Left ventricle myocardium inferior (tissue), 1 donor: Measurements from ENCODE around the gene SIK3. TPM values are rescaled to one million over a fixed set of nuclear protein-coding genes. Genes with fewer than 3 reads are reported as not detected.

Experiments
- DNase-seq: peaks from one replicate; pipeline ENCODE4 v3.0.0-alpha.2; 2020
- H3K27ac ChIP-seq: fragments of 200-600 bp; replicated peaks from 2 replicates; pipeline ENCODE4 v1.8.0; 2021
- H3K27me3 ChIP-seq: fragments of 200-600 bp; 2 replicates; pipeline ENCODE4 v1.8.0; 2021; ENCODE audit warnings: low read depth
- H3K36me3 ChIP-seq: fragments of 200-600 bp; 2 replicates; pipeline ENCODE4 v1.8.0; 2021
- H3K4me1 ChIP-seq: fragments of 200-600 bp; 2 replicates; pipeline ENCODE4 v1.8.0; 2021
- H3K4me3 ChIP-seq: fragments of 200-600 bp; 2 replicates; pipeline ENCODE4 v1.8.0; 2021; ENCODE audit warnings: mild to moderate bottlenecking, moderate library complexity
- H3K9me3 ChIP-seq: fragments of 200-600 bp; replicated peaks from 2 replicates; pipeline ENCODE4 v1.8.0; 2021
- CTCF ChIP-seq: fragments of 200-600 bp; IDR thresholded peaks from 2 replicates; pipeline ENCODE4 v1.8.0; 2021; ENCODE audit warnings: antibody characterized with exemption, mild to moderate bottlenecking, borderline replicate concordance
- intact Hi-C: fragments of 100-400 bp; cut with micrococcal nuclease; formaldehyde crosslinking; loops from one replicate; pipeline ENCODE4 v1.11.0; 2022
- total RNA-seq: library from RNA; stranded (reverse); fragmentation: NEBNext Ultra II Directional; extraction: Animal tissue kit (Norgen Biotek cat#: 25700); gene quantifications from one replicate; pipeline ENCODE4 v1.2.1, GENCODE V29; 2021
- donor health status: DM: no; HTN: yes; CAD: no; lungs with severe emphysema.

Gene SIK3
- total RNA-seq, 1 donor from 2014 or later: 36.3 TPM

- no peaks in the 10 kb centered on the region for H3K27me3 ChIP-seq
- no peaks in the 10 kb centered on the region for H3K4me1 ChIP-seq
- intact Hi-C loops: no loop called here
- DNase-seq: no peak
- H3K9me3 ChIP-seq: no peaks in the 10 kb centered on the region
- no peak overlapping the region for H3K4me3 ChIP-seq
- H3K27ac ChIP-seq: no peak overlapping the region
- peaks cover 13% of the 10 kb centered on the region for H3K36me3 ChIP-seq
- TF ChIP-seq CTCF: no peak
These were observed 158.7 kb downstream of the SIK3 start for GRCh38 chr11:116939499-116939898.

- H3K9me3 ChIP-seq: no peaks in the 10 kb centered on the region
- no peak for TF ChIP-seq CTCF
- peaks cover 13% of the 10 kb centered on the region for H3K36me3 ChIP-seq
- no peak overlapping the region for H3K4me3 ChIP-seq
- no peak overlapping the region for H3K27ac ChIP-seq
- intact Hi-C loops: no loop called here
- no peak for DNase-seq
- H3K27me3 ChIP-seq: no peaks in the 10 kb centered on the region
- no peaks in the 10 kb centered on the region for H3K4me1 ChIP-seq
These were observed 159.7 kb downstream of the SIK3 start for GRCh38 chr11:116938471-116939070.

DNA sequence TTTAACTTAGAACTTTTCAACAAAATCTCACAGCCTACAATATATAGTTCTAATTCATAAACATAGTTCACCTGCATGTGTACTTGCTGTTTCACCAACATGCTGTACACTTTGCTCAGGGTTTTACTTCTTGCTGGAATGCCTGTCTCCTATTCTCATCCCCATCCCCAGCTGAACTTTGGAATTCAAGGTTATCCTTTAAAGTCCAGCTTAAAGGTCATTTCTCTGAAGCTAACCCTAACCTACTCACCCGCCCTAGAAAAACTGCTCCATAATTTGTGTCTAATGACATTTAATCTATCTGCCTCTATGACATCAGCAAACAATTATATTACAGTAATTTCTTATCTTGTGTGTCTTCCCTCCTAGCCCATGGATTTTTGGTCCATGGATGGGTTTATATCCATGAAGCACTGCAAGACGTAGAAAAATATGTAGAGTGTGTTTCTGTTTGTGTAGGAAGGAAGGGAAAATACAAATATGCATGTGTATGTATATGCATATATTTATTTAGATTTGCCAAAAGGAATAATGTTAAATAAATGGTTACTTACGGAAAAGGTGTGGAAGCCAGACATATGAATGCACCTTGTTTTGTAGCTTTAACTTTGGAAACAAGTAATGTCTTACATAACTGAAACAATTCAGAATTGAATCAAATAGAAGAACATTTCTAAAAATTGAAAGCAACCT is 161.3 kb downstream of the SIK3 start:
- H3K4me1 ChIP-seq: peaks cover 12% of the 10 kb centered on the region
- no peak overlapping the region for H3K27ac ChIP-seq
- no peaks in the 10 kb centered on the region for H3K27me3 ChIP-seq
- DNase-seq: no peak
- H3K9me3 ChIP-seq: no peaks in the 10 kb centered on the region
- no peak overlapping the region for H3K4me3 ChIP-seq
- no peak for TF ChIP-seq CTCF
- intact Hi-C loops: no loop called here
- H3K36me3 ChIP-seq: peaks cover 13% of the 10 kb centered on the region

GRCh38 chr11:116935514-116935913 is 162.7 kb downstream of the SIK3 start:
- DNase-seq: no peak
- Histone ChIP-seq H3K36me3 (peaks cover 13% of the 10 kb centered on the region), H3K27ac (no peak overlapping the region), H3K4me1 (peaks cover 26% of the 10 kb centered on the region), H3K9me3 (no peaks in the 10 kb centered on the region), H3K27me3 (no peaks in the 10 kb centered on the region), H3K4me3 (no peak overlapping the region)
- intact Hi-C loops: no loop called here
- no peak for TF ChIP-seq CTCF

DNA sequence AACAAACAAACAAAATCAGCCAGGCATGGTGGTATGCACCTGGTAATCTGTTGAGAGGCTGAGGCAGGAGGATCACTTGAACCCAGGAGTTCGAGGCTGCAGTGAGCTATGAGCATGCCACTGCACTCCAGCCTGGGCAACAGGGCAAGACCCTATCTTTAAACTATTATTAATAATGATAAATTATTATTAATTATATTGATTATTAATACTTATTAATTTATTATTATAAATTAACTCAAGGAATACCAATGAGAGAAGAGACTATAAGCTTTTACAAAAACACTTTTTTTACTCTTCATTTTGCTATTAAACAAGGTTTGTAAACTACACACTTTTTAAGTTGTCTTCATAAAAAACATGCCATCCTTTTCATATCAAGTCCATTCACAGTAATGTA is 163.1 kb downstream of the SIK3 start:
- intact Hi-C loops: no loop called here
- no peak overlapping the region for H3K27ac ChIP-seq
- no peak for TF ChIP-seq CTCF
- DNase-seq: no peak
- no peaks in the 10 kb centered on the region for H3K9me3 ChIP-seq
- no peak overlapping the region for H3K4me3 ChIP-seq
- no peaks in the 10 kb centered on the region for H3K27me3 ChIP-seq
- peaks cover 30% of the 10 kb centered on the region for H3K4me1 ChIP-seq
- peaks cover 13% of the 10 kb centered on the region for H3K36me3 ChIP-seq
